Activated T-helper 17 cell treated with anti-CD3 and anti-CD28 coated beads, Interleukin-2, amount 50 U/mL, for 72 hours (primary cell): ENCODE data around the gene CLNS1A. TPM values are rescaled to one million over a fixed set of nuclear protein-coding genes. Genes with fewer than 3 reads are reported as not detected.
A peak's percentile ranks its signal among the peaks of the same experiment; 100 is the strongest.
"Not testable (repeated sequence)": the region's sequence is repeated elsewhere in the genome, so short reads cannot be mapped to it uniquely, and the experiment has no call there.

Experiments used
- ATAC-seq: fragments of 150-1000 bp; cut with Tn5 transposase; replicated peaks from 2 replicates; pipeline ENCODE4 v1.10.0; 2021; ENCODE audit warnings: mild to moderate bottlenecking, moderate library complexity
- H3K27ac Mint-ChIP-seq: one replicate; pipeline ENCODE4 v1.8.0; 2022; ENCODE audit warnings: mixed read lengths
- H3K27me3 Mint-ChIP-seq: one replicate; pipeline ENCODE4 v1.8.0; 2022; ENCODE audit warnings: mixed read lengths
- H3K36me3 Mint-ChIP-seq: one replicate; pipeline ENCODE4 v1.8.0; 2022; ENCODE audit warnings: low read depth, mild to moderate bottlenecking, mixed read lengths
- H3K4me1 Mint-ChIP-seq: one replicate; pipeline ENCODE4 v1.8.0; 2022; ENCODE audit warnings: mixed read lengths
- H3K4me3 Mint-ChIP-seq: one replicate; pipeline ENCODE4 v1.8.0; 2022; ENCODE audit warnings: mild to moderate bottlenecking, mixed read lengths
- H3K9me3 Mint-ChIP-seq: one replicate; pipeline ENCODE4 v1.8.0; 2022; ENCODE audit warnings: mixed read lengths
- total RNA-seq, 2 donors: library from RNA; stranded (reverse); gene quantifications; one replicate each; pipeline ENCODE4 v1.2.3, GENCODE V29; 2022

The CLNS1A gene
- total RNA-seq, 2 donors from 2014 or later: 142 to 160 TPM

- no peaks in the 10 kb centered on the region for H3K27me3 Mint-ChIP-seq
- no peak overlapping the region for H3K27ac Mint-ChIP-seq
- H3K36me3 Mint-ChIP-seq: no peaks in the 10 kb centered on the region
- H3K4me1 Mint-ChIP-seq: peaks cover 9% of the 10 kb centered on the region
- no peak overlapping the region for H3K4me3 Mint-ChIP-seq
- no peak for ATAC-seq
- no peaks in the 10 kb centered on the region for H3K9me3 Mint-ChIP-seq
These were observed 43.7 kb downstream of the CLNS1A start for GRCh38 chr11:77593883-77594282.

- no peaks in the 10 kb centered on the region for H3K27me3 Mint-ChIP-seq
- H3K4me3 Mint-ChIP-seq: no peak overlapping the region
- no peak overlapping the region for H3K27ac Mint-ChIP-seq
- H3K9me3 Mint-ChIP-seq: no peaks in the 10 kb centered on the region
- peaks cover 9% of the 10 kb centered on the region for H3K4me1 Mint-ChIP-seq
- ATAC-seq: no peak
- H3K36me3 Mint-ChIP-seq: no peaks in the 10 kb centered on the region
These were observed 44.9 kb downstream of the CLNS1A start for GRCh38 chr11:77592727-77593126.

- ATAC-seq: peak; percentile 3
- H3K36me3 Mint-ChIP-seq: no peaks in the 10 kb centered on the region
- H3K27me3 Mint-ChIP-seq: peaks cover 12% of the 10 kb centered on the region
- peaks cover 9% of the 10 kb centered on the region for H3K4me1 Mint-ChIP-seq
- peak overlapping the region; percentile 87 for H3K4me3 Mint-ChIP-seq
- H3K27ac Mint-ChIP-seq: no peak overlapping the region
- no peaks in the 10 kb centered on the region for H3K9me3 Mint-ChIP-seq
These were observed 47.3 kb downstream of the CLNS1A start for GRCh38 chr11:77590194-77590782.

GRCh38 chr11:77589521-77590193, 47.9 kb downstream of the CLNS1A start, which contains the start of gene AQP11:
TSS of gene AQP11 (plus strand) at chr11:77589953. CDS start at chr11:77589993, 40 bp downstream.
- peak; percentile 87 for ATAC-seq
- peak within 1 kb of the TSS; percentile 26 for H3K27ac Mint-ChIP-seq
- peak within 1 kb of the TSS; percentile 87 for H3K4me3 Mint-ChIP-seq
- H3K4me1 Mint-ChIP-seq: peaks cover 9% of the 10 kb centered on the region
- H3K36me3 Mint-ChIP-seq: no peaks in the 10 kb centered on the region
- H3K9me3 Mint-ChIP-seq: no peaks in the 10 kb centered on the region
- peaks cover 17% of the 10 kb centered on the region for H3K27me3 Mint-ChIP-seq

GRCh38 chr11:77589181-77589520, 48.4 kb downstream of the CLNS1A start:
- Mint-ChIP-seq H3K27me3 (peaks cover 17% of the 10 kb centered on the region), H3K4me3 (peak overlapping the region; percentile 75), H3K9me3 (no peaks in the 10 kb centered on the region), H3K4me1 (peaks cover 9% of the 10 kb centered on the region), H3K27ac (peak overlapping the region; percentile 26), H3K36me3 (no peaks in the 10 kb centered on the region)
- ATAC-seq: peak; percentile 32

- Mint-ChIP-seq H3K27ac (no peak overlapping the region), H3K4me3 (no peak overlapping the region)
These were observed 56.8 kb downstream of the CLNS1A start for GRCh38 chr11:77580712-77581337.

GRCh38 chr11:77575428-77575827, 62.2 kb downstream of the CLNS1A start:
- not testable (repeated sequence) for H3K27ac Mint-ChIP-seq, H3K36me3 Mint-ChIP-seq, H3K9me3 Mint-ChIP-seq, H3K27me3 Mint-ChIP-seq, H3K4me1 Mint-ChIP-seq, H3K4me3 Mint-ChIP-seq, ATAC-seq

More at GRCh38 chr11:77580712-77581337, 56.8 kb downstream of the CLNS1A start:
- Mint-ChIP-seq H3K4me1 (no peaks in the 10 kb centered on the region), H3K27me3 (peaks cover 11% of the 10 kb centered on the region), H3K36me3 (no peaks in the 10 kb centered on the region), H3K9me3 (no peaks in the 10 kb centered on the region)
- no peak for ATAC-seq

- not testable (repeated sequence) for H3K4me1 Mint-ChIP-seq, H3K36me3 Mint-ChIP-seq, ATAC-seq, H3K9me3 Mint-ChIP-seq, H3K27ac Mint-ChIP-seq, H3K4me3 Mint-ChIP-seq
- H3K27me3 Mint-ChIP-seq: peaks cover 17% of the 10 kb centered on the region
These were observed 66.7 kb downstream of the CLNS1A start for GRCh38 chr11:77570896-77571295.

- H3K27ac Mint-ChIP-seq: no peak overlapping the region
- no peaks in the 10 kb centered on the region for H3K4me1 Mint-ChIP-seq
These were observed 67.9 kb downstream of the CLNS1A start for GRCh38 chr11:77569676-77570070.

GRCh38 chr11:77568916-77569675, 68.5 kb downstream of the CLNS1A start:
- Mint-ChIP-seq H3K9me3 (peaks cover 4% of the 10 kb centered on the region), H3K27me3 (peaks cover 21% of the 10 kb centered on the region), H3K27ac (no peak overlapping the region), H3K36me3 (no peaks in the 10 kb centered on the region), H3K4me3 (no peak overlapping the region), H3K4me1 (no peaks in the 10 kb centered on the region)
- ATAC-seq: no peak

More at GRCh38 chr11:77569676-77570070, 67.9 kb downstream of the CLNS1A start:
- no peak overlapping the region for H3K4me3 Mint-ChIP-seq
- H3K9me3 Mint-ChIP-seq: peaks cover 4% of the 10 kb centered on the region
- ATAC-seq: no peak
- H3K36me3 Mint-ChIP-seq: no peaks in the 10 kb centered on the region
- peaks cover 21% of the 10 kb centered on the region for H3K27me3 Mint-ChIP-seq

- Mint-ChIP-seq H3K4me1 (no peaks in the 10 kb centered on the region), H3K27ac (no peak overlapping the region), H3K27me3 (peaks cover 21% of the 10 kb centered on the region), H3K9me3 (peaks cover 4% of the 10 kb centered on the region), H3K36me3 (no peaks in the 10 kb centered on the region), H3K4me3 (no peak overlapping the region)
- ATAC-seq: no peak
These were observed 69.3 kb downstream of the CLNS1A start for GRCh38 chr11:77568306-77568705.

Other genes with a start within 250 kb of the CLNS1A start
- gene PAK1, start 163.7 kb downstream of the CLNS1A start, total RNA-seq: 10 to 100 TPM; 26.2 to 42.0 TPM
- gene AQP11, start 47.8 kb downstream of the CLNS1A start, total RNA-seq: under 1 TPM; 0.48 to 0.98 TPM
- 10 to 100 TPM; 46.2 to 68.7 TPM for gene RSF1, start 182.9 kb upstream of the CLNS1A start, total RNA-seq
- 1 to 10 TPM; 7.4 to 7.7 TPM for gene AAMDC, start 183.3 kb upstream of the CLNS1A start, total RNA-seq